Osteocyte (in vitro differentiated cells): Measurements from ENCODE around the gene LRGUK. TPM values are rescaled to one million over a fixed set of nuclear protein-coding genes. Genes with fewer than 3 reads are reported as not detected.

ENCODE experiments used
- DNase-seq: peaks from one replicate; pipeline ENCODE4 v3.0.0; 2021; ENCODE audit warnings: mixed read lengths; ENCODE audit not compliant: unreplicated experiment; ENCODE audit errors: extremely low spot score
- H3K27ac Mint-ChIP-seq: one replicate; pipeline ENCODE4 v1.8.0; 2021; ENCODE audit warnings: mild to moderate bottlenecking, mixed read lengths; ENCODE audit not compliant: unreplicated experiment
- H3K27me3 Mint-ChIP-seq: one replicate; pipeline ENCODE4 v1.8.0; 2021; ENCODE audit warnings: mixed read lengths; ENCODE audit not compliant: unreplicated experiment
- H3K36me3 Mint-ChIP-seq: one replicate; pipeline ENCODE4 v1.8.0; 2021; ENCODE audit warnings: mixed read lengths; ENCODE audit not compliant: unreplicated experiment
- H3K4me1 Mint-ChIP-seq: one replicate; pipeline ENCODE4 v1.8.0; 2021; ENCODE audit warnings: mixed read lengths; ENCODE audit not compliant: unreplicated experiment
- H3K4me3 Mint-ChIP-seq: one replicate; pipeline ENCODE4 v1.8.0; 2021; ENCODE audit warnings: mild to moderate bottlenecking, moderate library complexity, mixed read lengths; ENCODE audit not compliant: unreplicated experiment
- H3K9me3 Mint-ChIP-seq: one replicate; pipeline ENCODE4 v1.8.0; 2021; ENCODE audit warnings: mixed read lengths; ENCODE audit not compliant: unreplicated experiment
- total RNA-seq: library from RNA; stranded (reverse); gene quantifications from 2 replicates; pipeline ENCODE4 v1.2.1, GENCODE V29; 2021
- TF ChIP-seq, protein P1 (sequence below): fragments of 200-600 bp; sonication (generic); IDR thresholded peaks from 2 replicates; pipeline ENCODE4 v1.5.0; 2021; ENCODE audit warnings: antibody characterized with exemption, mild to moderate bottlenecking, moderate library complexity

The LRGUK gene
- total RNA-seq, 1 donor from 2014 or later = 0.30 TPM

DNA sequence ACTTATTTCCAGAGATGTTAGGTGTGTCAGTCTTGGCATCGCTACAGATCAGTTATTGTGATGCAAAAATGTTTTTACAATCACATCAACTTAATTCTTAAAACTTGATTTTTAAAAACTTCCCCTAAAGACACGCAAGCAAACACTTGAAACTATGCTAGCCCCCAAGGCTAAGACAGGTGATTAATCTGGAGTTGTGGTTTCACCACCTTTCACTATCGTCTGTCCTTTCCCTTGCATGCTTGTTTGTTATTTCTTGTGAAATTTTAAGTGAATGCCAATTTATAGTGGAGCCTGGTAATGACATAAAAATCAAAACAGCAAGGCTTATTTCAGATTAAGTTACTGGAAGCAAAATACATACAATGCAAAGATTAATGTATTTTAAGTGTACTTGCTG lies 119.2 kb downstream of the LRGUK start:
- TF ChIP-seq, protein P1, sequence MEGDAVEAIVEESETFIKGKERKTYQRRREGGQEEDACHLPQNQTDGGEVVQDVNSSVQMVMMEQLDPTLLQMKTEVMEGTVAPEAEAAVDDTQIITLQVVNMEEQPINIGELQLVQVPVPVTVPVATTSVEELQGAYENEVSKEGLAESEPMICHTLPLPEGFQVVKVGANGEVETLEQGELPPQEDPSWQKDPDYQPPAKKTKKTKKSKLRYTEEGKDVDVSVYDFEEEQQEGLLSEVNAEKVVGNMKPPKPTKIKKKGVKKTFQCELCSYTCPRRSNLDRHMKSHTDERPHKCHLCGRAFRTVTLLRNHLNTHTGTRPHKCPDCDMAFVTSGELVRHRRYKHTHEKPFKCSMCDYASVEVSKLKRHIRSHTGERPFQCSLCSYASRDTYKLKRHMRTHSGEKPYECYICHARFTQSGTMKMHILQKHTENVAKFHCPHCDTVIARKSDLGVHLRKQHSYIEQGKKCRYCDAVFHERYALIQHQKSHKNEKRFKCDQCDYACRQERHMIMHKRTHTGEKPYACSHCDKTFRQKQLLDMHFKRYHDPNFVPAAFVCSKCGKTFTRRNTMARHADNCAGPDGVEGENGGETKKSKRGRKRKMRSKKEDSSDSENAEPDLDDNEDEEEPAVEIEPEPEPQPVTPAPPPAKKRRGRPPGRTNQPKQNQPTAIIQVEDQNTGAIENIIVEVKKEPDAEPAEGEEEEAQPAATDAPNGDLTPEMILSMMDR = no peak
- Mint-ChIP-seq H3K36me3 (no peaks in the 10 kb centered on the region), H3K27me3 (peaks cover 19% of the 10 kb centered on the region), H3K9me3 (no peaks in the 10 kb centered on the region), H3K4me3 (no peak overlapping the region), H3K4me1 (no peaks in the 10 kb centered on the region), H3K27ac (no peak overlapping the region)
- no peak for DNase-seq

DNA sequence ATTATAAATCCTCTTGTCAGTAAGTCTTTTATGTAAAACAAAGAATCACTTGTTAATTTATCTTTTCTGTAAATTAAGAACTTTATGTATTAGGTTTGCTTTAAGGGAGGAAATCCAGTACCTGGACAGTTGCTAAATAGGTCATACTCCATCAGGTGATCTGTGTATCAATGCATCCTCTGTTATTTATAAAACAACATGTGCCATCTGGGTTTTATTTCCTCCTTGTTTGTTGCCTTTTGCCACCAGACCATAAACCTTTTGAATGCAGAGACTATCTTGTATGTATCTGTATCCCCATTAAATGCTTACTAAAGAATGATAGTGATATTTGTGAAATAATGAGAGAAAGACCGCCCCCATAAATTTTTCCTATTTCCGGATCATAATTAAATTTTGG lies 119.6 kb downstream of the LRGUK start:
- TF ChIP-seq, protein P1 = no peak
- no peaks in the 10 kb centered on the region for H3K4me1 Mint-ChIP-seq
- no peaks in the 10 kb centered on the region for H3K9me3 Mint-ChIP-seq
- no peak overlapping the region for H3K4me3 Mint-ChIP-seq
- no peak for DNase-seq
- H3K36me3 Mint-ChIP-seq = no peaks in the 10 kb centered on the region
- no peak overlapping the region for H3K27ac Mint-ChIP-seq
- H3K27me3 Mint-ChIP-seq = peaks cover 19% of the 10 kb centered on the region

DNA sequence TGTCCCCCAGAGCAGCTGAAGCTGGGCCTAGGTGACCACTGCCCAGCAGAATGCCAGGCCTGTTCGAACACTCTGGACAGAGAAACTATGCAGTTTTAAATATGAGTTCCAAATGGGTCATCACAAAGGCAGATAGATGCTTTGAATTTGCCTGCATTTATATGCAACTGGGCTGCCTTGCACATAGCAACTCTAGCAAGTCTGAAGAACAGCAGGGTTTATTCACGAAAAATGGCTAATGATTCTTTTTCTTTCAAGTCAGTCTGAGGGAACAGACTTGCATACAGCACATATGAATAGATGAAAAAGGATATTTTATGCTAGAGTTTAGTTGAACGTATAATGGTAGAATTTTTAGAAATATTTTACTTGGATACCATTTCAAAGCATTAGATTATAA lies 121.1 kb downstream of the LRGUK start:
- TF ChIP-seq, protein P1 = no peak
- Mint-ChIP-seq H3K36me3 (no peaks in the 10 kb centered on the region), H3K27ac (no peak overlapping the region), H3K27me3 (peaks cover 19% of the 10 kb centered on the region), H3K4me1 (no peaks in the 10 kb centered on the region), H3K4me3 (no peak overlapping the region), H3K9me3 (no peaks in the 10 kb centered on the region)
- no peak for DNase-seq

DNA sequence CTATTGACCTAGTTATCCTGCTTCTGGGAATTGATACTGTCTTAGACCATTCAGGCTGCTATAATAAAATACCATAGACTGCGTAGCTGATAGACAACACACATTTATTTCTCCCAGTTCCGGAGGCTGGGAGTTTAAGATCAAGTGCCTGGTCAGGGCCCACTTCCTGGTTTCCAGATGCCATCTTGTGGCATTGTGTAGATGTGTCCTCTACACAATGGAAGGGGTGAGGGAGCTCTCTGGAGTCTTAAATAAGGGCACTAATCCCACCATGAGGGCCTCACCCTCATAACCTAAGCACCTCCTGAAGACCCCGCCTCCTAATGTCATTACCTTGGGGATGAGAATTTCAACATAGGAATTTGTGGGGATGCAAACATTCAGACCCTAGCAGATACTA lies 127.2 kb downstream of the LRGUK start:
- Mint-ChIP-seq H3K4me1 (no peaks in the 10 kb centered on the region), H3K27ac (no peak overlapping the region), H3K36me3 (no peaks in the 10 kb centered on the region), H3K4me3 (no peak overlapping the region), H3K27me3 (peaks cover 10% of the 10 kb centered on the region), H3K9me3 (no peaks in the 10 kb centered on the region)
- TF ChIP-seq, protein P1 = no peak
- no peak for DNase-seq

GRCh38 chr7:134255814-134256213 lies 128.7 kb downstream of the LRGUK start:
- no peak for DNase-seq
- H3K9me3 Mint-ChIP-seq = no peaks in the 10 kb centered on the region
- H3K27me3 Mint-ChIP-seq = peaks cover 7% of the 10 kb centered on the region
- TF ChIP-seq, protein P1 = no peak
- H3K36me3 Mint-ChIP-seq = no peaks in the 10 kb centered on the region
- no peak overlapping the region for H3K27ac Mint-ChIP-seq
- no peaks in the 10 kb centered on the region for H3K4me1 Mint-ChIP-seq
- no peak overlapping the region for H3K4me3 Mint-ChIP-seq
